ENCODE data around the gene IFIT1B.
"Not testable (repeated sequence)": the region's sequence is repeated elsewhere in the genome, so short reads cannot be mapped to it uniquely, and the experiment has no call there.

IFIT1B gene, protein sequence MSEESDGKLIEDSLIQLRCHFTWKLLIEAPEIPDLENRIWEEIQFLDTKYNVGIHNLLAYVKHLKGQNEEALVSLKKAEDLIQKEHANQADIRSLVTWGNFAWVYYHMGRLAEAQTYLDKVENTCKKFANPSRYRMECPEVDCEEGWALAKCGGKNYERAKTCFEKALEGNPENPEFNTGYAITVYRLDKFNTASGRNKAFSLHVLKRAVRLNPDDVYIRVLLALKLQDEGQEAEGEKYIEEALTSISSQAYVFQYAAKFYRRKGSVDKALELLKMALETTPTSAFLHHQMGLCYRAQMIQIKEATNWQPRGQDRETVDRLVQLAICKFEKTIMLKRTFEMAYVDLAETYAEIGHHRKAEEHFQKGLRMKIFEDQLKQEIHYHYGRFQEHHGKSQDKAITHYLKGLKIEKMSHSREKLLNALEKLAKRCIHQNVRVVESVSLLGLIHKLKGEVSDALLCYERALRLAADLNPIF

DNA sequence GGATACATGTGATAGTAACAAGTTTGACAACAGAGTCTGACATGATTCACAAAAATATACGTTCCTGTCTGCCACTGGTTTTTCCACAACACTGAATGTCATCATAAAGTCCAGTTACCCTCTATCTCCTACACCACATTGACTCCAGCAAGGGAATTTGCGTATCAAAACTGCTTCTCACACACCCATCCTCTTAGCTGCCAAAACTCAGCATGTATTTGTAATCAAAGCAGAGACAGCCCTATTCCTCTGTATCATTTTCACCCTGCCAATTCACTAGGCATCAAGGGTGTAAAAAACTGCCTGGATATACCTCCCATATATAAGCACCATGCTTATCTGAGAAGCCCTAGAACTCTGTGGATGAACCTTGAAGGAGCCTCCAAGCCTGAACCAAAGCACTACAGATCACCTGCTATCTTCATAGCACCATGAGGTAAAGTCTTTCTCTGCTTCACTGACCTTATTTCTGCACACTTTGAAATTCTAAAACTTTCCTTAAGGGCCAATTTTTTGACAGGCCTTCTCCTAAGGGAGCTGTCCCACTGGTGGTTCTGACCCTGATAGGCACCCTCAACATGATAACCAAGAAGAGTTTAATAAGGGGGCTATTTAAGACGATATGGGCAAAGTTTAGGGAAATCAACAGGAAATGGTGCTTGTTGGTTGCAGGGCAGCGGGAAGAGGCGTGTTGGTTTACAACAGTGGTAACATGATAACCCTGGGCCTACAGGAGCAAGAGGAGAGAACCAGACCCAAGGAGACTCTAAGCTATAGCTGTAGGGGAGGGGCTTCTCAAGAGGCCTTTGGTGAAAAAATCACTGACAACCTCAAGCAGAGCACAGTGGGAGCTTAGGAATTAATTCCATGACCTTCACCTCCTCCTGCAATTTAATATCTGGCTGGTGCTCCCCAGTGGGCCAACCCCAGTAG lies at the start of gene IFIT1B:
Gene IFIT1B, plus strand, starts transcription at position 352 of the 933 bp plus-strand sequence. Its CDS starts 80 bp downstream, at position 432.
- FAIRE-seq (no peak), DNase-seq (ENCODE audit: low spot score) (no peak)

DNA sequence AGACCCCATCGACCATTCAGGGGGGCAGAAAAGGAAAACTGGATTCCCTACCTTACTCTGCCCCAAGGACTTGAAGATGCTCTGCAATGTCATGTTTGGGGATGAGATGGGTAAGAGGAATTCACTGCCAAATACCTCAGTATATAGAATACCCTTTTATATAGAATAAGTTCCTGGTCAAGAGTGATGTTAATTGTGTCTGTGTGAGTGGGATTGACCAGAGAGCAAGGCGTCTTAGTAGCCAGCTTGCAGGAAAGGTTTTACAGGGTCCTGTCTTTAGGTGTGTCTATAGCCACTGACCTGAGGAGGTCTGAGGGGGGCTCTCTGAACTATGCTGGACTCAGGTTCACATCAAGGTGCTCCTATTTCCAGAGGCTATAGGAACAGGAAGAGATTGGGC lies 48.7 kb upstream of the IFIT1B start:
- no peak for DNase-seq (ENCODE audit: low spot score)
- FAIRE-seq = no peak

DNA sequence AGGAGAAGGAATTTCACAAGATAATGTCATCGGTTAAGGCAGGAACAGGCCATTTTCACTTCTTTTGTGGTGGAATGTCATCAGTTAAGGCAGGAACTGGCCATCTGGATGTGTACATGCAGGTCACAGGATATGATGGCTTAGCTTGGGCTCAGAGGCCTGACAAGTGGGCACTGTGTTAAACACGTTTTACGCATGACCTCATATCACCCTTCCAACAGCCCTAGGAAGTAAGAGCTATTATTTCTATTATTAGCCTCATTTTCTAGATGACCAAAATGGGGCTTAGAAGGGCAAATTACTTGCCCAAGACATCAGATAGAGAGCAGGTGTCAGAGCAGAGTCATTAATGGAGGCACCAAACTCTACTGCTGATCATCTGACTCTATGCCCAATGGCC lies 47.8 kb upstream of the IFIT1B start:
- not testable (repeated sequence) for DNase-seq (ENCODE audit: low spot score); FAIRE-seq

DNA sequence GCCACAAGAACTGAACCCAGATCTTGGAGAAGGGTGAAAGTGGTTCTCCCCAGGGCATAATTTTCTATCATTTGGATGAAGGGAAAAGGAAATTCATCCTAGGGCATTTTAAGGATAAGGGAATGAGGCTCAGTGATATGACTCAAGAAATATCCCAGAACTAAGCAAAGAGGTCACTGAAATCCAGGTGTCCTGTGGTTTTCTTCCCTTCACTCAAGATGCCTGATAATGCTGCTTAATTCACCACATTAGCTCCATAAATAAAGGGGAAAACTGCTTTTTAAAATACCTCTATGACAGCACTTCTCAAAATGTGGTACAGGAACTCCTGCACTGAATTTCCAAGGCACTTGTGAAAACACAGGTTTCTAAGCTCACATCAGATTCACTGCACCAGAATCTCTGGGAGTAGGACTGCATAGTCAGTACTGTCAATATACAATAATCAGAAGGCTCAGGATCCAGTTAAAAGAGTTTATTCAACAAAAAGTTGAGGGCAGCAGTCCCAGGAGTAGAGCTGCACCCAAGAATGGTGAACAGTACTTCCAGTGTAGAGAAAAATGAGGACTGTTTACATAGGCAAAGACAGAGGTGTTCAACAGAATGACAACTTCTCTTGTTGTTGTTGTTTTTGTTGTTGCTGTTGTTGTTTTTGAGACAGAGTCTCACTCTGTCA lies 47.2 kb upstream of the IFIT1B start:
- DNase-seq (ENCODE audit: low spot score) = no peak
- no peak for FAIRE-seq

DNA sequence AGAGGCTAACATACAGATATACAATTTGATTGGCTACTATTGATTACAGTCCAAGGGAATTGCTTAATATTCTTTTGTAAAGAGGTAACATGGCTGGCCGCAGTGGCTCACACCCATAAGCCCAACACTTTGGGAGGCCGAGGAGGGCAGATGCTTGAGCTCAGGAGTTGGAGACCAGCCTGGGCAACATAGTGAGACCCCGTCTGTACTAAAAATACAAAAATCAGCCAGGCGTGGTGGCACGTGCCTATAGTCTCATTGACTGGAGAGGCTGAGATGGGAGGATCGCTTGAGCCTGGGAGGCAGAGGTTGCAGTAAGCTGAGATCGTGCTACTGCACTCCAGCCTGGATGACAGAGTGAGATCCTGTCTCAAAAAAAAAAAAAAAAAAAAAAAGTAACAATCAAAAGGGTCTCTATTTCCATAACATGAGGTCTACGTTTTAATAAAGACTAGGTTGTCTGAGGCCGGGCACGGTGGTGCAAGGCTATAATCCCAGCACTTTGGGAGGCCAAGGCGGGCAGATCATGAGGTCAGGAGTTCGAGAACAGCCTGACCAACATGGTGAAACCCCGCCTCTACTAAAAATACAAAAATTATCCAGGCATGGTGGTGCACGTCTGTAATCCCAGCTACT lies 46.3 kb upstream of the IFIT1B start:
- not testable (repeated sequence) for DNase-seq (ENCODE audit: low spot score); FAIRE-seq

DNA sequence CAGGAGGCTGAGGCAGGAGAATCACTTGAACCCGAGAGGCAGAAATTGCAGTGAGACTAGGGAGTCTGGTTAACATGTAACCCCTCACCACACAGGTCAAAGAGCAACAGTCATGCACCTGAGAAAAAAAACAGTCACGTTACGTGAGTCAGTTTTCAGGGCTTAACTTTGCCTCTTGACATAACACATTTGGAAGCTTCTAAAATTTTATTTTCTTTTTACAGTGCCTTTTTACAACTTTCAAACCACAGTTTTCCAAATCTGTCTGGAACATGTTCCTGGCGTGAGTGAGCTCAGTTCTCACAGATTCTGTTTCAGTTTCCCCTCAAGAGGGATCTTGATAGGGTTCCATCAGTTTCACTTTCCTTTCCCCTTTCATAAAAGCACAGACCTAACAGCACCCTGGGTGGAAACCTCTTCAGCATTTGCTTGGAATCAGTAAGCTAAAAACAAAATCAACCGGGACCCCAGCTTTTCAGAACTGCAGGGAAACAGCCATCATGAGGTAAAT lies 45.7 kb upstream of the IFIT1B start:
- DNase-seq (ENCODE audit: low spot score) = no peak
- no peak for FAIRE-seq

DNA sequence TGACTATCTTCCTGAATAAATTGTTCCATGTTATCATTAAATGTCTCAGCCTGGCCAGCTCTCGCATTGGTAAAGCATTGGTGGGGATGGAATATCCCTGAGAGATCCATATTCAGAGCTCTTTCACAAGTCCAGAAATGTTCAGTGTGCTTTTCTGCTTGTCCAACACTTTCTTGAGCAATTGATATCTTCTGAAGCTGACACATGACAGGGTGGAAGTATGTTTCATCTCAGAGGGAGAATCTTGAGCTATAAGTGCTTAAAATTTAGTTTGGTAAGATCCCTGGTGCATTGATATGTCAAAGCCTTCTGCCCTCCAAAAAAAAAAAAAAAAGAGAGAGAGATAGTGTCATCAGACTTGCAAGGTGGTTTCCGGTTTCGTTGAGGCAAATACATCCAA lies 42.6 kb upstream of the IFIT1B start:
- no peak for DNase-seq (ENCODE audit: low spot score)
- no peak for FAIRE-seq

DNA sequence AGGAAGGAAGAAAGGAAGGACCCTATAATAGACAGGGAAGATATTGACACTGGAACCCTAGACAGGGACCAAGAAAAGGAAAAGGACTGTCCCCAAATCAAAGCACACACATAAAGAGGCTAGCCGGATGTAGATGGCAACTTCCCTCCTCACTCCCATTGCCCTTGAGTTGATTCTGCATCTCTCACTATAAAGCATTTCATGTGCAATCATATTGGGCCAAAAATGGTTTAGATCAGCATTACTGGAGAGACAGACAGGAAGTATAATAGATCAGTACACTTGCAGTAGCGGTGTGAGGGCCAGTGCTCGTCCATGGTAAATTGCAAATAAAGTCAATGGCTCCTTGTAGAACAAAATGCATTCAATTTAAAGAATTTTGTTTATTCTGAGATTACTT lies 41.6 kb upstream of the IFIT1B start:
- FAIRE-seq (no peak), DNase-seq (ENCODE audit: low spot score) (no peak)

DNA sequence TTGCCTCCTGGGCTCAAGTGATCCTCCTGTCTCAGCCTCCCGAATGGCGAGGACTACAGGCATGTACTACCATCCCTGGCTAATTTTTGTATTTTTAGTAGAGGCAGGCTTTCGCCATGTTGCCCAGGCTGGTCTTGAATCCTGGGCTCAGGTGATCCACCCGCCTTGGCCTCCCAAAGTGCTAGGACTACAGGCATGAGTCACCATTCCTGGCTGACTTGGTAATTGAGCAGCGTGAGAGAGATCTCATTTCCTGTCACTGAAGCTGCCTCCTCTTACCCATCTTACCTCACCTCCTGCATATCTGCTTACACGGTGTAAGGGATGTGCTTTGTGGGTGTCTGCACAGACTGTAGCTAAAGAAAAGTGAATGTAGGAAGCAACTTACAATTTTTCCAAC lies 40.4 kb upstream of the IFIT1B start:
- FAIRE-seq = no peak

DNA sequence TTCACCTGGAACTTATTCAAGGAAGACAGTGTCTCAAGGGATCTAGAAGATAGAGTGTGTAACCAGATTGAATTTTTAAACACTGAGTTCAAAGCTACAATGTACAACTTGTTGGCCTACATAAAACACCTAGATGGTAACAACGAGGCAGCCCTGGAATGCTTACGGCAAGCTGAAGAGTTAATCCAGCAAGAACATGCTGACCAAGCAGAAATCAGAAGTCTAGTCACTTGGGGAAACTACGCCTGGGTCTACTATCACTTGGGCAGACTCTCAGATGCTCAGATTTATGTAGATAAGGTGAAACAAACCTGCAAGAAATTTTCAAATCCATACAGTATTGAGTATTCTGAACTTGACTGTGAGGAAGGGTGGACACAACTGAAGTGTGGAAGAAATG lies 39.1 kb upstream of the IFIT1B start:
- FAIRE-seq = no peak
- no peak for DNase-seq (ENCODE audit: low spot score)

More for the DNA sequence above, 40.4 kb upstream of the IFIT1B start:
- DNase-seq (ENCODE audit: low spot score) = peak; percentile 59

DNA sequence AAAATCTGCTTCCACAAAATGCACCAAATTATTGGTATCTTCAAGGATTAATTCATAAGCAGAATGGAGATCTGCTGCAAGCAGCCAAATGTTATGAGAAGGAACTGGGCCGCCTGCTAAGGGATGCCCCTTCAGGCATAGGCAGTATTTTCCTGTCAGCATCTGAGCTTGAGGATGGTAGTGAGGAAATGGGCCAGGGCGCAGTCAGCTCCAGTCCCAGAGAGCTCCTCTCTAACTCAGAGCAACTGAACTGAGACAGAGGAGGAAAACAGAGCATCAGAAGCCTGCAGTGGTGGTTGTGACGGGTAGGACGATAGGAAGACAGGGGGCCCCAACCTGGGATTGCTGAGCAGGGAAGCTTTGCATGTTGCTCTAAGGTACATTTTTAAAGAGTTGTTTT lies 38.0 kb upstream of the IFIT1B start:
- FAIRE-seq (no peak), DNase-seq (ENCODE audit: low spot score) (no peak)

DNA sequence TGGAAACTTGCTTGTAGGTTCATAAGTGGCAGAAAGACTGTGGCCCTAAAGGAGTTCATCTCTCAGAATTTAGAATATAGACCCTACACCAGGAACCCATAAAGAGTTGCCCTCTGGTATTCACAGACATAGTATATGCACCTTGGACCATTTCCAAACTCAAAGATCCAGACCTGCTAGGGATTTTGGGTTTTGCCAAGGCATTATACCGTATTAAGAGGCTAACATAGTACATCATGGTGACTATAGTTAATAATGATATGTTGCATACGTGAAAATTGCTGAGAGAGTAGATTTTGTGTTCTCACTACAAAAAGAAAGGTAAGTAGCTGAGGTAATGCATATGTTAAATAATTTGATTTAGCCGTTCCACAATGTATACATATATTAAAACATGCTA lies 36.2 kb upstream of the IFIT1B start:
- no peak for DNase-seq (ENCODE audit: low spot score)
- FAIRE-seq = no peak

DNA sequence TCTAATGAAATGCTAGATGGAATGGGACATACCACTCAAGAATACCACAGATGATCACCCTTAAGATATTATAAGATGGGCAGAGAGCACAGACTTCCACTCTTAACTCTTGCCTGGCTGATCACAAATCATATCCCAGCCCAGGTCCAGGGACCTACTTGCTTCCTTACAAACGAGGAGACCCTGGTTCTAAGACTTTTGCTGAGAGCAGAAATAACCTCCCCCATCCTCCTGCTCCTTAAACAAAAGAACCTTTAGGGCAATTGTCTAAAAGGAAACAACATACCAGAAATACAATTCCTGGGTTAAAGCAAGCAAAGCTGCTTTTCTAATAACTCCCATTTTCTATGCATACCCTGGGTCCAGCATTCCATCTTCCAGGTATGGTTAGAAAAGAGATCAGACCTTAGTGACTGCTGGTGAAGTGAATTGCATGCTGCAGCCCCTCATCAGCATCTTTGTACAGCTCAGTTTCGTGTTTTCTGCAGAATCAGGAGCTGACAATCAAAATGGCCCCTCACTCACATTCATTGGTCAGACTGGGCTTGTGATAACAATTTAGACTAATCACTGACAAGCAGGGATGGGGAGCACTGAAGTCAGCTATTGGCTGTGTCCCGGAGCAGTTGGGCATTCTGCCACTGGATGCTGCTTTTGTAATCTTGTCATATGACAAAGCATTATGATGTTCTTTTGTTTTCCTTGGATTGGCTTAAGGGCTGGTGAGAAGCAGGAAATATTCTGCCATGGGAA lies 35.5 kb upstream of the IFIT1B start:
- no peak for DNase-seq (ENCODE audit: low spot score)

DNA sequence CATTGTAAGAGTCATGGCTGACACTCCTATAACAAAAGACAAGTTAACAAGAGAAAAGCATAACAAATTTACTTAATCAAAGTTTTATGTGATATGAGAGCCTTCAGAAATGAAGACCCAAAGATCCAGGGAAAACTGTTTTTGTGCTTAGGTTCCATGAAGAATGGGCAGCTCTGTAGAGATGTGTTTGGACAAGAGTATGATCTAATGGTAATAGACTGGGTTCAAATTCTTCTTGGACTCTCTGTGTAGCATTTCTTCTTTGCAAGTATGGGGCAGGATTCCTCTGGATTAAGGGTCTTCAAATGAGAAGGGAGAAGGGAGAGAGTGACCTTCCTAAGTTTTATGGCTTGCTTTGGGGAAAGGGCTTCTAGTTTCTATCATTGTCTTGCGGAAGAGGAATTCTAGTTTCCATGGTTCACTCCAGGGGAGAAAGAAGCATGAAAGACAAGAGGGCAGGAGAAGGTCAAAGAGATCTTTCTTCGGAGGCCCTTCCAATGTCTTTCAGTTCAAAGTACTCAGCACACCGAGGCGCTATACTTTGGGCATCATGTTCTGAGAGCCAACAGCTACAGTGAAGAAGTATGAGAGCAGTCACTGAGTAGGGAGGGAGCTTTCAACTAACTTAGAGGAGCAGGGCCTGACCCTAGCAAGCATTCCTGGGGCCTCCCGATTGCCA lies 34.6 kb upstream of the IFIT1B start:
- FAIRE-seq (no peak), DNase-seq (ENCODE audit: low spot score) (no peak)

More for the DNA sequence above, 35.5 kb upstream of the IFIT1B start:
- FAIRE-seq = no peak

DNA sequence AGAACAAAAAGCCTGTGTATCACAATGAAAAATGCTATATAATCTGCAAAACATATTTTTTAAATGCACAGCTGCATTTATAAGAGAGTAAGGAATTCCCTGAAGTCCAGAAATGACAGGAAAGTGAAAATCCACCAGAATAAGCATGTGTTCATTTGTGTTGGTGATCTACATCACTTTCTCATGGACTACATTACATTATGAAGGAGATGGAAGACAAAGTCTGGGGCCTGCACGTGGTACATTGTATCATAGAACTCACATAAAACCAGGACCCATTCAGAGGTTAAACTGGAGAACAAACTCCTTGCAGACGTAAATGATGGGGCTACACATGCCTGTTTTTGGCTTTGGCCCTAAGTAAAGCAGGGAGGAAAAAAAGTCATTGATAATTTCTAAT lies 33.7 kb upstream of the IFIT1B start:
- DNase-seq (ENCODE audit: low spot score) (no peak), FAIRE-seq (no peak)

DNA sequence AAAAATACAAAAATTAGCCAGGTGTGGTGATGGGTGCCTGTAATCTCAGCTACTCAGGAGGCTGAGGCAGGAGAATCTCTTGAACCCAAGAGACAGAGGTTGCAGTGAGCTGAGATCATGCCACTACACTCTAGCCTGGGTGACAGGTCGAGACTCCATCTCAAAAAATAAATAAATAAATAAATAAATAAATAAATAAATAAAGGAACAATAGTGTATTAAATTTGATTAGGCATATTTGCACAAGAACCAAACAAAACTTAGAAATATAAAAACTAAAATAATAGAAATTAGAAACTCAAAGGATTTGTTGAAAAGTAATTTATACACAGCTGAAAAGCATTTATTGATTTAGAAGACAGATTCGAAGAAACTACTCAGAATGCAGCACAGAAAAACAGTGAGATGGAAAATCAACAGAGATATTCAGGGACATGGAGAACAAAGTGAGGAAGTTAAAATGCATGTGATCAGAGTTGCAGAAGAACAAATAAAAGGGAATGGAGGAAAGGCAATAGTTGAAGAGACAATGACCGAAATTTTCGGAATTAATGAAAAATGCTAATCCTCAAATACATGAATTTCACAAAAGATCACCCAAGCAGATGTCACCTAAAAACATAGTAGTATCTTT lies 32.4 kb upstream of the IFIT1B start:
- FAIRE-seq (no peak), DNase-seq (ENCODE audit: low spot score) (no peak)

DNA sequence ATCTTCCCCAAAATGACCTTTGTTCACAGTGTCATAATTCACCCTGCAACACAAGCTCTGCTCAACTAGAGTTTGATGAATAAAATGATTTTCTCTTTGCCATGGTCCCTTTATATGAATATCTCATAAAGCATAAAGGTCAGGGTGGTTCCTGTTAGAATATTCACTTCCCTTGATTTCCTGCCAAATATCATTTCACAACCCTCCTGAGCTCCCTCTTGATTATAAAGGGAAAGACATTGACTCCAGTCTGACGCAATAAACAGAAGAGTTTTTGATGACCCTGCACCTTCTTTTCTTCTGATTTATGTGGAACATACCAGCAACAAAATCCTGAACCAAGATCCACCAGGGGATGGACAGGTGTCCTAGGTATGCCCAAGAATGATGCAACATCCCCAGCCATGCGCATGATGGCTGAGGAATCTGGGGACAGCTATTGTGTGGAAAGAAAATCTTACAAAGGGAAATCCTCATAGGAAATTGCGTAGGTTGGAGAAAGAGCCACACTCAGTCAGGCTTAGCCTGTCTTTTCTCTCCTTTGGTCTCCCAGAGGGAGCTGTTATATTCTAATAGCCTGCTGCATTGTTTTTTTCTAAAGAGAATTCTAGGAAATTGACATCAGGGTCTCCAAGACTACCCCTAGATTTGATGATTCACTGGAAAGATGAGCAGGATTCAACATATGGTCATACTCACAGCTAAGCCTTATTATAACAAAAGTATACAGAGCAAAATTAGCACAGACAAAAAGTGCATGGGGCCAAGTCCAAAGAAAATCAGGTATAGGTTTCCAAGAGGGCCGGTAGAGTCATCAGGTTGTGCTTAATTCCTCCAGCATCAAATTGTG lies 31.2 kb upstream of the IFIT1B start:
- no peak for FAIRE-seq
- DNase-seq (ENCODE audit: low spot score) = no peak
